ENCODE measurements around the gene NBAS. TPM values are rescaled to one million over a fixed set of nuclear protein-coding genes. Genes with fewer than 3 reads are reported as not detected.

The NBAS gene
- total and polyA plus RNA-seq, 8 donors: 14.5 to 96.2 (median 41.2) TPM

DNA sequence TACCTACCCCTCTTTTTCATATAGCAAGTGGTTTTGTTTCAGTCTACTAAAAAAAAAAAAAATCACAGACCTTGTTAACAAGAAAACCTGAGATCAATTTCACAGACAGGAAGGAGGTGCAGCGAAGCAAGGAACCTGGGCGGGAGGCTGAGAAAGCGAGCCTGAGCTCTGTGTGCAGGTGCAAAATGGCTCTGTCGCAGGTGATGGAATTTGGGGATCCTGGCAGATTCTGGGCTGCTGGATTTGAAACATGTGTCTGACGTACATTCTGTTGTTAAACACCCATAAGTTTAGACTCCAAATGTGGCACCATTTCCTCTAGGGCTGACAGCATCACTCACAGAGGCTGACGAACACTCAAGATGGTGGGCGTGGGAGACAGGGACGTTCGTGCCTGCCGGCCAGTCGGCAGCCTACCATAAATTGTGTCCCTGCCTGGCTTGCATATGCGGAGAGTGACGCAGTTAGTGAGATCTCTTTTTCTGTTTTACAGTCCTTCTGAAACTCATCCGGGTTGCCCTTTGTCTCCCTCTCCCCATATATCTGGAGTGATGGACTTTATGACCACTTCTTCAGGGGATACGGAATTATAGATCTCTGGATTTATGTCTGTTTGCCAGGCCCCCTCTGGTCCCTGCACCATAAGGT lies 21.7 kb upstream of the NBAS start:
- Histone ChIP-seq H3K27ac (no peak overlapping the region), H3K36me3 (no peaks in the 10 kb centered on the region), H3K27me3 (no peaks in the 10 kb centered on the region), H3K4me3 (no peak overlapping the region), H3K9me3 (no peaks in the 10 kb centered on the region), H3K4me1 (no peaks in the 10 kb centered on the region)
- TF ChIP-seq POLR2A (IDR thresholded peaks at IDR 0.05): no peak
- TF ChIP-seq POLR2AphosphoS5 (IDR thresholded peaks at IDR 0.05): no peak
- TF ChIP-seq EP300 (IDR thresholded peaks at IDR 0.05): no peak
- TF ChIP-seq, protein P1, sequence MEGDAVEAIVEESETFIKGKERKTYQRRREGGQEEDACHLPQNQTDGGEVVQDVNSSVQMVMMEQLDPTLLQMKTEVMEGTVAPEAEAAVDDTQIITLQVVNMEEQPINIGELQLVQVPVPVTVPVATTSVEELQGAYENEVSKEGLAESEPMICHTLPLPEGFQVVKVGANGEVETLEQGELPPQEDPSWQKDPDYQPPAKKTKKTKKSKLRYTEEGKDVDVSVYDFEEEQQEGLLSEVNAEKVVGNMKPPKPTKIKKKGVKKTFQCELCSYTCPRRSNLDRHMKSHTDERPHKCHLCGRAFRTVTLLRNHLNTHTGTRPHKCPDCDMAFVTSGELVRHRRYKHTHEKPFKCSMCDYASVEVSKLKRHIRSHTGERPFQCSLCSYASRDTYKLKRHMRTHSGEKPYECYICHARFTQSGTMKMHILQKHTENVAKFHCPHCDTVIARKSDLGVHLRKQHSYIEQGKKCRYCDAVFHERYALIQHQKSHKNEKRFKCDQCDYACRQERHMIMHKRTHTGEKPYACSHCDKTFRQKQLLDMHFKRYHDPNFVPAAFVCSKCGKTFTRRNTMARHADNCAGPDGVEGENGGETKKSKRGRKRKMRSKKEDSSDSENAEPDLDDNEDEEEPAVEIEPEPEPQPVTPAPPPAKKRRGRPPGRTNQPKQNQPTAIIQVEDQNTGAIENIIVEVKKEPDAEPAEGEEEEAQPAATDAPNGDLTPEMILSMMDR (IDR thresholded peaks at IDR 0.05): no peak
- 85 to 90% (median 89%) methylated on average over 15 of the region's 15 CpGs for WGBS, 5 donors
- no peak for DNase-seq
- intact Hi-C loops (cut with DNase I; ENCODE audit: low total_unique reads): no loop called here

DNA sequence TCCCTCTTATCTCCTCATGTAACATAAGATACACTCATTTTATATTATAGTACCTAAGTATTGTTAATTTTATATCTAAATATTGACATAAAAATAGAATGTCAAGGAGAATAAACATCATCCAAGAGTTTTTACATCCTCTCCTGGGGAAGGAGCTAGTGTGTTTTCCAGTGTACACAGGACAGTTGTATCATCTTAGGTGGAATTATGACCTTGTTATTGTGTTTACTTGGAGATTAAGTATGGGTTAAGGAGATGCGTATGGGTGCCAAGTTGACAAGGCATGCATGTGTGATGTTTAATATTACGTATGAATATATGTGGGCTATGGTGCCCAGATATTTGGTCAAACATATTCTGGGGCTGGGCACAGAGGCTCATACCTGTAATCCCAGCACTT lies 19.3 kb upstream of the NBAS start:
- TF ChIP-seq, protein P1 (IDR thresholded peaks at IDR 0.05): no peak
- TF ChIP-seq POLR2A (IDR thresholded peaks at IDR 0.05): no peak
- intact Hi-C loops (cut with DNase I; ENCODE audit: low total_unique reads): no loop called here
- H3K36me3 ChIP-seq: no peaks in the 10 kb centered on the region
- no peak overlapping the region for H3K4me3 ChIP-seq
- 61 to 78% (median 71%) methylated on average over 2 of the region's 2 CpGs for WGBS, 5 donors
- DNase-seq: no peak
- H3K27me3 ChIP-seq: no peaks in the 10 kb centered on the region
- H3K4me1 ChIP-seq: no peaks in the 10 kb centered on the region
- H3K27ac ChIP-seq: no peak overlapping the region
- no peaks in the 10 kb centered on the region for H3K9me3 ChIP-seq

DNA sequence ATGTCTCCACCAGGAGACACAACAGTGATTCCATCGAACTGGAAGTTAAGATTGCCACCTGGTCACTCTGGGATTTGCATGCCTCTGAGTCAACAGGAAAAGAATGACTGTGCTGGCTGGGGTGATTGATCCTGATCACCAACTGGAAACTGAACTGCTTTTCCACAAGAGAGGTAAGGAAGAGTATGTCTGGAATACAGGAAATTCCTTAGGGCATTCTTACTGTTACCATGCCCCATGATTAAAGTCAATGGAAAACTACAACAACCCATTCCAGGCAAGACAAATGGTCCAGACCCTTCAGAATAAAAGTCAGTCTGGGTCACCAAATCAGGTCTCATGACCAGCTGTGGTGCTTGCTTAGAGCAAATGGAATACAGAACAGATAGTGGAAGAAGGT lies 18.5 kb upstream of the NBAS start:
- Histone ChIP-seq H3K27ac (no peak overlapping the region), H3K4me3 (no peak overlapping the region), H3K4me1 (no peaks in the 10 kb centered on the region), H3K36me3 (no peaks in the 10 kb centered on the region), H3K27me3 (no peaks in the 10 kb centered on the region), H3K9me3 (no peaks in the 10 kb centered on the region)
- intact Hi-C loops (cut with DNase I; ENCODE audit: low total_unique reads): no loop called here
- 33 to 55% (median 38%) methylated on average over 1 of the region's 1 CpG for WGBS, 5 donors
- TF ChIP-seq POLR2A (IDR thresholded peaks at IDR 0.05): no peak
- TF ChIP-seq, protein P1 (IDR thresholded peaks at IDR 0.05): no peak
- no peak for TF ChIP-seq EP300 (IDR thresholded peaks at IDR 0.05)
- TF ChIP-seq POLR2AphosphoS5 (IDR thresholded peaks at IDR 0.05): no peak
- no peak for DNase-seq

DNA sequence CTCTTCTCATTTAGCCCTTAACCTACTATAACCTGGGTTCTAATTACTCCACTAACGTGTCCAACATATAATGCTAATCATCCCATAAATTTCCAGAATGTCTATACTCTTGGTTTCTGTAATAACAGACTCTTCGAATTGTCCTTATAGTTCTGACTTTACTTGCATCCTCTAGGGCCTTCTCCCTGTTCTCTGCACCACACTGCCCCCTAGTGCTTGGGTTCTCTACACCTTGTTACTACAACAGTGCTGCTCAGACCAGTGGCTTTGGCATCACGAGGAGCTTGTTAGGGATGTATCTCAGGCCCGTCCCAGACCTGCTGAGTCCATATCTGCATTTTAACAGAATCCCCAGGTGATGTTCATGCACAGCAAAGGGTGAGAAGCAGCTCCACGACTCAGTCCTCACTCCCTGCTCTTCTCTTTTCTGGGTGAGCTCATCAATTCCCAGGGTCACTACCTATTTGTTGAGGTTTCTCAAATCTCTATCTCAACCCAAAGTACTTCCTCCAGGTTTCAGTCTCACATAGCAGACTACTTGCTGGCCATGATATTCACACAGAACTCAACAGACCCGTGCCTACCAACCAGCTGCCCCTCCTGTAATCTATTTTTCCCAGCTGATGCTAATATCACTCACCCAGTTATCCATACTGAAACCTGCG lies 16.1 kb upstream of the NBAS start:
- TF ChIP-seq, protein P1 (IDR thresholded peaks at IDR 0.05): peak in 5 of 7 experiments; percentile 50 to 72 (median 68)
- no peak for TF ChIP-seq POLR2AphosphoS5 (IDR thresholded peaks at IDR 0.05)
- no peak for TF ChIP-seq EP300 (IDR thresholded peaks at IDR 0.05)
- TF ChIP-seq POLR2A (IDR thresholded peaks at IDR 0.05): no peak
- intact Hi-C loops (cut with DNase I; ENCODE audit: low total_unique reads): no loop called here
- DNase-seq: peak; percentile 93 to 94
- Histone ChIP-seq H3K4me3 (no peak overlapping the region), H3K27ac (no peak overlapping the region), H3K27me3 (no peaks in the 10 kb centered on the region), H3K9me3 (no peaks in the 10 kb centered on the region), H3K4me1 (no peaks in the 10 kb centered on the region), H3K36me3 (no peaks in the 10 kb centered on the region)
- WGBS, 5 donors: 18 to 23% (median 20%) methylated on average over 7 of the region's 7 CpGs
